HG02610 (cell line): Measurements from ENCODE around the gene PLPPR1.

Experiments used
- ATAC-seq: cut with Tn5 transposase; IDR thresholded peaks from one replicate; pipeline ENCODE4 v1.9.1; 2021; ENCODE audit warnings: mild to moderate bottlenecking, moderate library complexity; ENCODE audit not compliant: unreplicated experiment

Gene PLPPR1

GRCh38 chr9:101201630-101202029 lies 173.1 kb downstream of the PLPPR1 start:
- no peak for ATAC-seq

GRCh38 chr9:101209670-101210069 lies 181.1 kb downstream of the PLPPR1 start:
- ATAC-seq = no peak

DNA sequence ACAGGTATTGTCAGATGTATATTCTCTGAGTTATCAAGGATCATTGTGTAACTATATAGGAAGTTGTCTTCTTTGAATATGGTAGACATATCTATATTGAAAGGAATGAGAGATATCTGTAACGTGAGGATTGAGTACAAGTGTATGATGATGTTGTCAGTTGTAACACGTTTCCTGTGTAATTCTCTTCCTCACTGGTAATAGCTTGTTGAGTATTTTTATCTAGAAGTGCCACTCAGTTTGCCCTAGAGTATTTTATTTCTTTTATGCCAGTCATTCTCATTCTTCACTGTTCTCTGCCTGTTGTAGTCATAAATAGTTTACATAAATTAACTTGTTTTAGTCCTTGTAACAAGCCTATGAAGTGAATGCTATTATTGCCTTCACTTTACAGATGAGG lies 184.1 kb downstream of the PLPPR1 start:
- ATAC-seq = no peak

GRCh38 chr9:101219030-101219429 lies 190.5 kb downstream of the PLPPR1 start:
- no peak for ATAC-seq

GRCh38 chr9:101220341-101220740 lies 191.8 kb downstream of the PLPPR1 start:
- no peak for ATAC-seq

DNA sequence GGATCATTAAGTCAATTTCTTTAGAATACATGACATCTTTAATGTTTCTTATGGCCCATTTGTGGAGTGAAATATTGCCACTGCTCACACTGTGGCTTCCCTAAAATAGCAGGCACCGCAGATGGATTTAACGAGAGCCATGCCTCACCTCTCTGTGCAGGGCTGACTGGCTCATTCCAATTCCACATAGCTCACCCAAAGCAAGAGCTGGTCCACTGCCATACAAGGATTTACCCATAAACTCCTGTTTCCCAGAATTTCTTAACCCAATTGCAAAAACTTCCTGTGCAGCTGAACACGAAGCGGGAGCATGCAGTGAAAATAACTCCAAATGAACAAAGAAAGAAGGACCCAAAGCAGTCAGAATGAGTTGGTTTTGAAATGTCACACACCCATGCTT lies 196.7 kb downstream of the PLPPR1 start:
- no peak for ATAC-seq

GRCh38 chr9:101226161-101226560 lies 197.6 kb downstream of the PLPPR1 start:
- no peak for ATAC-seq

DNA sequence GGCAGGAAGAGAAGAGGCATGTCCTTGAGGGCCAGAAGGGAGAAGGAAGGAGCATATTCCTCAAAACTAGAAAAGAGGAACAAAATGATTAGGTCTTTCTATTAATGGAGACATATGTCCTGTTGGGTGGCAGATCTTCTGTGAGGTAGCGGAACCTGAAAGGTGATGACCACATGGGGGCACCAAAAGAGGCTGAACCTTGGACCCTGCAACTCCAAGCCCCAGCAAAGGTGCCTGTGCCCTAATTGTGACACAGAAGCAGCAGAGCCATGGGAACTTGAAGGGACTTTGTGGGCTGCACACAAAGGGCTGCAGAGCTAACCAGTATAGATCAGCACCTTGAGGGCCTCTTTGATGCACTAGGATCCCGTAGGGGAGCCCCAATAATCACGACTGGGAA lies 198.3 kb downstream of the PLPPR1 start:
- no peak for ATAC-seq

DNA sequence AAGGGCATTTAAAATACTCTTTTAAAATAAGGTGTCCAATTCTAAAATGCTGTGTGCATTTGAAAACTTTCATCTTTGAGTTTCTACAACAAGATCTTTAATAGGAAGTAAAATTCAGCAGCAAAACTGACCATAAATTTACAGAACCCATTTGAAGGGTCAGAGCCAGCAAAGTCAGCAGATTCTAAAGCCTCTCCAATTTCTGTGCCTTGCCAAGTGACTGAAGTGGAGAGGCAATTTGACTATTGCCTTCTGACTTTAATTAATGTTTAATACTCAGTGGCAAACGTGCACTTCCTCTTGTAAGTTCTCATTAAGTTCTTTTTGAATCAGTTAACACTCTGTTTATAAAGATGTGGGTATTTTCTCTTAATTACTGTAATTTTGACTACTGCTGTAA lies 201.1 kb downstream of the PLPPR1 start:
- ATAC-seq = no peak

DNA sequence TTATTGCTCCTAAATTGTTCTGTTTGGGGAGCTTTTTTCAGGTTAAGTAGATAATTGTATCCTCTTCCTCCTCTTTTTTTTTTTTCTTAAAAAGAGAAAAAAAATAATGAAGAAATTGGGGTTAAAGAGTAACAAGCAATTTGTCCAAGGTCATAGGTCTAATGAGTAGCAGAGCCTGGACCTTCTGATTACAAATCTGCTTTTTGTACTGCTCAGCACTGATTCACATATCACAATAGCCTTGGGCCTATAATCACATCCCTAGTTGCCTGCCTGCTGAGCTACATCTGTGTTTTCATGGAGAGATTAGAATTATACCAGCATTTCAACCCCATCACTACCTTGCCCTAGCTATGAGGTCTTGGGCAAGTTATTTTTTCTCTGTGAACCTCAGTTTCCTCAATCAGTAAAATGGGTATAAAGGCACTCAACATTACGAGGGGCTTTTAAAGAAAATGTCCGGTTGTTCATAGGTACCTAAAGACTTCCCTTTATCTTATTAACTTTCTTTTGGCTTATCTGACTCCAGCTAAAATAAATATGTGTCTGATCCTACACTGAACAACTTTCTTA lies 204.0 kb downstream of the PLPPR1 start:
- ATAC-seq = no peak

DNA sequence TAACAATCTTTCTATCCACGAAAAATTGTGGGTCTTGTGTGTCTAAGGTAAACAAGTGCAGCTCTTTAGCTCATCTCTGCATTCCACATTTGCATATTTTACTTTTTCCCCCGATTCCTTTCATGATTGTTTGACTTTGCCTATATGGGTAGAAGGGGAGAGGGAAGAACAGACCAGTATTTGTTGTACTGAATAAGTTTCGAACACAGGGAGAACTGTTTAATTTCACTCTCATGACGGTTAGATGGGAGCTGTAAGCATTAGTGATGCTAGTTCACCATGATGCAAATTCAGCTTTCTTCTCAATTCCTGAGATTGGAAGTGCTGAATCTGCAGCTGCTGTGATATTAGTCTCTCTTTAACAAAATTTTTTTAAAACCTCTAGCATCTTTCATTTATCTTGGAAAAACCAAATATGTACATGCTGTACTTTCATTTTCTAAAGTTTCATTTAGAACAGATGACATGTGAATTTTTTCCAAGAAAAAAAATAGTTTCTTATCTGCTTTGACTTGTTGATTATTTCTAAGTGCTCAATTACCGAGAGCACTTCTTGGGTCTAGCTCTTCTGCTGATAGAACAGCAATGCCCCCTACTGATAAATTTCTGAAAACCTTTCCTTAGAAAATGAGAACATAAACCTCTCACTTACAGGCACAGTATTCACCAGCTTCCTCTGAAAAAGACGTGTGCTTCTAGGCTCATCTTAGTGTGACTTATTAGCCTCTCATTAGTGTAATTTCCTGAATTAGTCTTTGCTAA lies 206.8 kb downstream of the PLPPR1 start:
- no peak for ATAC-seq

- no peak for ATAC-seq
These were observed 214.1 kb downstream of the PLPPR1 start for GRCh38 chr9:101242651-101243050.

GRCh38 chr9:101246691-101247090 lies 218.2 kb downstream of the PLPPR1 start:
- no peak for ATAC-seq

DNA sequence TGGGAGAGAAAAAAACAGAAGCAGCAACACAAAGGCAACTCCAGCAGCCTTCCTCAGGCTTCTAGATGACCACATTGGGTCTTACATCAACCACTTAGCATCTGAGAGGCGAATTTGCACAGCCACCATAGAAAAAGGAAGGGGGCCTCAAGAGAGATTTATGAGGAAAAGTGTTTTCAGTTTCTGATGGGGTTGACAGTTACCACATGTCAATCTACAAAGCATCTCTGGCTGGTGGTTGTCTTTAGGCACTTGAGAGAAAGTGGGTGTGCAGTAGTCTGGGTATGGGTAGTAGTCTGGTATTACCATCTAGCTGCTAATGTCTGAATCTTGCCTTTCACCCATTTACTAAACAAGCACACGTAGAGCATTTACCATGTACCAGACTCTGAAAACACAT lies 218.8 kb downstream of the PLPPR1 start:
- ATAC-seq = no peak

DNA sequence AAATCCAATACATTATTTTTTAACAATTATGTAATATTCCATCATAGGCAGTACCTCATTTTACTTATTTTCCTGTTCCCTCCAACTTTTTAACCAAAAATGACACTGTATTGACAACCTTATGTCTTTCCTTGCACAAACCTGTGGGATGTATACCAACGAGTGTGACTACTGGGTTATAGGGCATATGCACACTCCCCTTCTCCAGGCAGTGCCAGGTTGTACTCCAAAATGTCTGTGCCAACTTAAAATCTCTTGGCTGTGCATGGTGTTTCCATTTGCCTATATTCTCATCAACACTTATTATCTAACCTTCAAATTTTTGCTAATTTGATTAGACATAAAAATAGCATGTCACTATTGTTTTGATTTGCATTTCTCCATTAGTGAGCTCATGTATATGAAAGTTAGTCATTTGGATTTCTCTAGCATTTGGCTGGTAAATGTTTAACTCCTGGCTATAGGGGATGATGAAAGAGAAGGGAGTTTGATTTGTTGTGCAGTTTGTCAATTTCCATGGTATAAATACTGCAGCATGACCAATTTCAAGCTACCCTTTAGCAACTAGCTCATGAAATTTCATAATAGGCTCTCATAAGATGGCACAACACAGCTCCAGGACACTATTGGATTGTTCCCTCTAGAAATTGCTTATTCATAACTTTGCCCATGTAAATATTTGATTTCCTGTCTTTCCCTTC lies 226.4 kb downstream of the PLPPR1 start:
- no peak for ATAC-seq

- no peak for ATAC-seq
These were observed 236.2 kb downstream of the PLPPR1 start for GRCh38 chr9:101264727-101265126.

DNA sequence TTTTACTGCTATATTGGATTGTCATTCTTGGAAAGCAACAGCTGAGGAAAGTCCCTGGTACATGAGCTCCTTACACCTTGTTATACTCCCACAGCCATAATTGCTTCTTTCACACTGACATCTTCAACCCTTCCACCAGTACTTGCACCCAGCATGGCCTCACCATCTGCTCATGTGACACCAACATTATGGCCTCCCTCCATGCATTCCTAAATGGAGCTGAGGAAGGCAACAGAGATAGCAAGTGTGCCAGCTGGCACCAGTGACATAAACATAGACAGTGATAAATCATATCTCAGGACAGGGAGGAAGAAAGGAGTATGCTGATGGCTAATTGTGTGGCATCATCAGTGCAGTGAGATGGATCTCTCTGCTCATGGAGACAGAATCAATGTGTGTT lies 236.7 kb downstream of the PLPPR1 start:
- ATAC-seq = no peak

- ATAC-seq = no peak
These were observed 239.9 kb downstream of the PLPPR1 start for GRCh38 chr9:101268426-101268825.

DNA sequence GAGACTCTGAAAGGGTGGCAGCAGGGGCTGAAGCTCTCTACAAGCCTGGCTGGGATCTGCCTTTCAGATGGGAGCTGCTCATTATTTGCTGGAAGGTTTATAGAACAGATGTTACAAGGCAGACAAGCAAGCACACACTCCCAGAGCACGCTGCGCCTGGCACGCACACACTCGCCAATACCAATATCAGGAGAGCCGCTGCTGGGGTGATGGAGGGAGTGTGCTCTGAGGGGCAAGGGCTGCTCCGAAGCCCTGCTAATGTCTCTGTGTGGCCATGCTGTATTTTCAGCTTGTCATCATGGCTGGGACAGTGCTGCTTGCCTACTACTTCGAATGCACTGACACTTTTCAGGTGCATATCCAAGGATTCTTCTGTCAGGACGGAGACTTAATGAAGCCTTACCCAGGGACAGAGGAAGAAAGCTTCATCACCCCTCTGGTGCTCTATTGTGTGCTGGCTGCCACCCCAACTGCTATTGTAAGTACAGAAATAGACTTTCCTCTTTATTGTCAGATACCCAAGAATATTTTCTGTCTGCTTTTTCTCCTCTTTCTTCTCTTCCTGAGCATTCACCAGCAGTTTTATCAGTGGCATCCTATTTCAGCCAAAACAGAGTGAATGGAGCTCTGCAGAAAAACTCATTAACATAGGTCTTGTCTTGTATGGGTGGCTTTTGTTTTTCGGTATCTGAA lies 241.2 kb downstream of the PLPPR1 start:
- ATAC-seq = no peak

- no peak for ATAC-seq
These were observed 241.8 kb downstream of the PLPPR1 start for GRCh38 chr9:101270302-101270701.

GRCh38 chr9:101271102-101271501 lies 242.6 kb downstream of the PLPPR1 start:
- ATAC-seq = no peak
